ENCODE results near the gene SLC39A3. TPM values are rescaled to one million over a fixed set of nuclear protein-coding genes. Genes with fewer than 3 reads are reported as not detected.

SLC39A3 gene
- total RNA-seq, 1 experiment from 2014 or later = 39.1 TPM

DNA sequence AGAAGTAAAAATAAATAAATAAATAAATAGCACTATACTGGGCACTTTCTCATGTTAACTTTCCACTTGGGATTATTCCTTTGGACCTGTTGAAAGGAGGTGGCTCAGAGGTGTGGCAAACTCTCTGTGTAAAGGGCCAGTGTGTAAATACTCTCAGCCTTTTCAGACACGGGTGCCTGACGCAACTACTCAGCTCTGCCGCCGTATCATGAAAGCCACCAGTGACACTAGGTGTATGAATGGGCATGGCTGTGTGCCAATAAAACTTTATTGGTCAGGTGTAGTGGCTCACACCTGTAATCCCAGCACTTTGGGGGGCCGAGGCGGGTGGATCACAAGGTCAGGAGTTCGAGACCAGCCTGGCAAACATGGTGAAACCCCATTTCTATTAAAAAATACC lies 20.1 kb upstream of the SLC39A3 start:
- Histone ChIP-seq H3K4me3 (replicated peaks in 1 of 2; ENCODE audit: low read depth in 1 of 2, low read length in 2 of 2) (no peak overlapping the region), H3K79me2 (ENCODE audit: insufficient read depth, low read length) (peaks cover 5% of the 10 kb centered on the region; the same call in 1 of the 2 replicates), H3K4me1 (ENCODE audit: control insufficient read depth in 1 of 2, insufficient read depth in 2 of 2, low read length in 2 of 2) (no peaks in the 10 kb centered on the region), H3K27ac (ENCODE audit: low read depth, low read length) (no peak overlapping the region), H3K9me3 (ENCODE audit: control insufficient read depth in 1 of 2, insufficient read depth in 1 of 2, low read depth in 1 of 2, low read length in 2 of 2) (no peaks in the 10 kb centered on the region), H3K27me3 (ENCODE audit: insufficient read depth, low read length) (no peaks in the 10 kb centered on the region), H3K9ac (ENCODE audit: low read length) (no peak overlapping the region), H4K20me1 (ENCODE audit: insufficient read depth) (no peaks in the 10 kb centered on the region), H3K9me2 (ENCODE audit: insufficient read depth) (no peaks in the 10 kb centered on the region), H2AFZ (ENCODE audit: low read depth, low read length, poor library complexity, severe bottlenecking) (no peak overlapping the region), H3K36me3 (ENCODE audit: control insufficient read depth in 1 of 2, insufficient read depth in 2 of 2, low read length in 2 of 2) (peaks cover 22 to 57% of the 10 kb centered on the region in 2 experiments; a peak in 3 of 4 replicates), H3K4me2 (ENCODE audit: low read length) (no peak overlapping the region)
- ChIA-PET RAD21 (ENCODE audit: low non-redundant PET in 1 of 2, low total read pairs in 2 of 2, uncharacterized antibody in 2 of 2, unreplicated experiment in 2 of 2) (interaction anchor here in 1 of 2 experiments (0.6 kb wide), 1 partner anchor 1776 kb away, joined by 4 read pairs; no protein-coding TSS in a partner anchor), POLR2A (no interaction called here), CTCF (no interaction called here)
- no TSS peak for BruUV-seq (replicated peaks)
- no peak for ATAC-seq
- TF ChIP-seq YY1 (IDR thresholded peaks at IDR 0.05; ENCODE audit: extremely low read depth, insufficient replicate concordance, low read depth, low read length) (no peak), EZH2 (IDR thresholded peaks at IDR 0.05) (no peak), EZH2phosphoT487 (IDR thresholded peaks at IDR 0.05; ENCODE audit: borderline replicate concordance) (no peak), POLR2A (IDR thresholded peaks at IDR 0.05; ENCODE audit: borderline replicate concordance, extremely low read depth, insufficient read depth, insufficient read length) (no peak), FOSL1 (IDR thresholded peaks at IDR 0.05; ENCODE audit: low read depth) (no peak), ZFX (IDR thresholded peaks at IDR 0.05) (no peak), EGR1 (IDR thresholded peaks at IDR 0.05; ENCODE audit: low read depth) (no peak)
- no peak for DNase-seq (ENCODE audit: low read depth, low spot score)
- intact Hi-C loops (cut with micrococcal nuclease) = no loop called here

GRCh38 chr19:2759362-2759761 lies 19.5 kb upstream of the SLC39A3 start:
- no peak overlapping the region for H3K4me3 ChIP-seq (replicated peaks in 1 of 2; ENCODE audit: low read depth in 1 of 2, low read length in 2 of 2)
- no peaks in the 10 kb centered on the region for H3K4me1 ChIP-seq (ENCODE audit: control insufficient read depth in 1 of 2, insufficient read depth in 2 of 2, low read length in 2 of 2)
- CTCF ChIA-PET = no interaction called here
- no peak overlapping the region for H2AFZ ChIP-seq (ENCODE audit: low read depth, low read length, poor library complexity, severe bottlenecking)
- H3K9me3 ChIP-seq (ENCODE audit: control insufficient read depth in 1 of 2, insufficient read depth in 1 of 2, low read depth in 1 of 2, low read length in 2 of 2) = no peaks in the 10 kb centered on the region
- no peaks in the 10 kb centered on the region for H4K20me1 ChIP-seq (ENCODE audit: insufficient read depth)
- RAD21 ChIA-PET (ENCODE audit: low non-redundant PET in 1 of 2, low total read pairs in 2 of 2, uncharacterized antibody in 2 of 2, unreplicated experiment in 2 of 2) = no interaction called here
- DNase-seq (ENCODE audit: low read depth, low spot score) (no peak), ATAC-seq (no peak)
- intact Hi-C loops (cut with micrococcal nuclease) = no loop called here
- H3K9me2 ChIP-seq (ENCODE audit: insufficient read depth) = no peaks in the 10 kb centered on the region
- H3K4me2 ChIP-seq (ENCODE audit: low read length) = no peak overlapping the region
- POLR2A ChIA-PET = no interaction called here
- H3K79me2 ChIP-seq (ENCODE audit: insufficient read depth, low read length) = peaks cover 5% of the 10 kb centered on the region; the same call in 1 of the 2 replicates
- H3K27me3 ChIP-seq (ENCODE audit: insufficient read depth, low read length) = no peaks in the 10 kb centered on the region
- peaks cover 22 to 56% of the 10 kb centered on the region in 2 experiments; a peak in 3 of 4 replicates for H3K36me3 ChIP-seq (ENCODE audit: control insufficient read depth in 1 of 2, insufficient read depth in 2 of 2, low read length in 2 of 2)
- H3K27ac ChIP-seq (ENCODE audit: low read depth, low read length) = no peak overlapping the region
- no TSS peak for BruUV-seq (replicated peaks)
- H3K9ac ChIP-seq (ENCODE audit: low read length) = no peak overlapping the region
- TF ChIP-seq FOSL1 (IDR thresholded peaks at IDR 0.05; ENCODE audit: low read depth) = no peak
- no peak for TF ChIP-seq SP1 (IDR thresholded peaks at IDR 0.05; ENCODE audit: low read depth)
- TF ChIP-seq CTCF (IDR thresholded peaks at IDR 0.05 in 2 of 3, conservative IDR thresholded peaks at IDR 0.05 in 1 of 3; ENCODE audit: borderline replicate concordance in 1 of 3, insufficient read depth in 1 of 3, low read depth in 2 of 3, low read length in 2 of 3) = no peak
- TF ChIP-seq TCF7L2 (IDR thresholded peaks at IDR 0.05; ENCODE audit: borderline replicate concordance, extremely low read depth, insufficient read depth, insufficient read length) = no peak
- TF ChIP-seq ZFX (IDR thresholded peaks at IDR 0.05) = no peak
- no peak for TF ChIP-seq YY1 (IDR thresholded peaks at IDR 0.05; ENCODE audit: extremely low read depth, insufficient replicate concordance, low read depth, low read length)
- no peak for TF ChIP-seq EZH2phosphoT487 (IDR thresholded peaks at IDR 0.05; ENCODE audit: borderline replicate concordance)
- TF ChIP-seq, protein P1, sequence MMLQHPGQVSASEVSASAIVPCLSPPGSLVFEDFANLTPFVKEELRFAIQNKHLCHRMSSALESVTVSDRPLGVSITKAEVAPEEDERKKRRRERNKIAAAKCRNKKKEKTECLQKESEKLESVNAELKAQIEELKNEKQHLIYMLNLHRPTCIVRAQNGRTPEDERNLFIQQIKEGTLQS (IDR thresholded peaks at IDR 0.05) = no peak
- no peak for TF ChIP-seq REST (IDR thresholded peaks at IDR 0.05; ENCODE audit: low read depth)
- TF ChIP-seq SIN3A (IDR thresholded peaks at IDR 0.05; ENCODE audit: low read depth) = no peak
- TF ChIP-seq, protein P2, sequence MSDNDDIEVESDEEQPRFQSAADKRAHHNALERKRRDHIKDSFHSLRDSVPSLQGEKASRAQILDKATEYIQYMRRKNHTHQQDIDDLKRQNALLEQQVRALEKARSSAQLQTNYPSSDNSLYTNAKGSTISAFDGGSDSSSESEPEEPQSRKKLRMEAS (IDR thresholded peaks at IDR 0.05) = no peak
- no peak for TF ChIP-seq ELF1 (IDR thresholded peaks at IDR 0.05; ENCODE audit: borderline replicate concordance, low read depth)
- no peak for TF ChIP-seq EZH2 (IDR thresholded peaks at IDR 0.05)

Measured in HCT116 (cell line).